GM19193 (cell line): ENCODE results near the gene ASB17.

Experiments
- POLR2A ChIP-seq: IDR thresholded peaks from 4 replicates; pipeline ENCODE4 v1.6.1; 2011; ENCODE audit not compliant: insufficient read depth, insufficient read length; ENCODE audit errors: extremely low read depth

ASB17 gene

GRCh38 chr1:75884437-75884836, 47.8 kb downstream of the ASB17 start:
- no peak for TF ChIP-seq POLR2A

- no peak for TF ChIP-seq POLR2A
Measured at GRCh38 chr1:75879985-75880384, 52.2 kb downstream of the ASB17 start.

- TF ChIP-seq POLR2A = no peak
Measured at GRCh38 chr1:75870951-75871350, 61.3 kb downstream of the ASB17 start.
